H1 (cell line): ENCODE results near the gene GINS2. TPM values are rescaled to one million over a fixed set of nuclear protein-coding genes. Genes with fewer than 3 reads are reported as not detected.

Source experiments
- CHD1 ChIP-seq: IDR thresholded peaks from 2 replicates; pipeline ENCODE4 v1.6.1; 2012; ENCODE audit warnings: low read depth, low read length, improper control_type of control experiment
- CHD7 ChIP-seq: fragments of 300-600 bp; sonication (generic); IDR thresholded peaks from 2 replicates; pipeline ENCODE4 v1.7.1; 2012; ENCODE audit warnings: low read length, moderate library complexity, mild to moderate bottlenecking, inconsistent platforms; ENCODE audit not compliant: insufficient replicate concordance
- POLR2AphosphoS5 ChIP-seq: IDR thresholded peaks from 2 replicates; pipeline ENCODE4 v1.6.1; 2011; ENCODE audit warnings: low read depth, low read length
- TBP ChIP-seq: IDR thresholded peaks from 2 replicates; pipeline ENCODE4 v1.6.1; 2011; ENCODE audit warnings: low read depth, low read length, improper control_type of control experiment
- ZNF274 ChIP-seq: IDR thresholded peaks from 2 replicates; pipeline ENCODE4 v1.7.0; 2012; ENCODE audit warnings: low read length, borderline replicate concordance; ENCODE audit errors: extremely low read depth
- polyA plus RNA-seq, 7 experiments: library from polyadenylated mRNA; depleted of rRNA in 3 of 7; stranded (reverse) in 5 of 7; unstranded in 2 of 7; fragments of >200 nt in 5 of 7; fragments of 200-250 nt in 2 of 7; gene quantifications; 1 replicate in 5 of 7; 2 replicates in 1 of 7; 4 replicates in 1 of 7; pipeline versions ENCODE4 v1.2.1 to v1.2.3, GENCODE V29; 2011 to 2013; ENCODE audit warnings: missing spikeins in 2 of 7, mixed read lengths in 2 of 7
- total RNA-seq: library from RNA; stranded (reverse); fragmentation: NEBNext Ultra II Directional; extraction: Animal tissue kit (Norgen Biotek cat#: 25700); gene quantifications from 2 replicates; pipeline ENCODE4 v1.2.1, GENCODE V29; 2021

Gene GINS2
- total and polyA plus RNA-seq, 2 of the 8 experiments (the other 6 are each of a cell fraction or from before 2014, with no cell fraction given) = 29.4 to 59.1 TPM

GRCh38 chr16:85667841-85668413 is 20.8 kb downstream of the GINS2 start (continued):
- TF ChIP-seq CHD7 (no peak), CHD1 (no peak), POLR2AphosphoS5 (no peak; the same call in 1 of the 2 replicates), TBP (no peak), ZNF274 (no peak)
